ENCODE results near the gene SMYD3.

Gene SMYD3

DNA sequence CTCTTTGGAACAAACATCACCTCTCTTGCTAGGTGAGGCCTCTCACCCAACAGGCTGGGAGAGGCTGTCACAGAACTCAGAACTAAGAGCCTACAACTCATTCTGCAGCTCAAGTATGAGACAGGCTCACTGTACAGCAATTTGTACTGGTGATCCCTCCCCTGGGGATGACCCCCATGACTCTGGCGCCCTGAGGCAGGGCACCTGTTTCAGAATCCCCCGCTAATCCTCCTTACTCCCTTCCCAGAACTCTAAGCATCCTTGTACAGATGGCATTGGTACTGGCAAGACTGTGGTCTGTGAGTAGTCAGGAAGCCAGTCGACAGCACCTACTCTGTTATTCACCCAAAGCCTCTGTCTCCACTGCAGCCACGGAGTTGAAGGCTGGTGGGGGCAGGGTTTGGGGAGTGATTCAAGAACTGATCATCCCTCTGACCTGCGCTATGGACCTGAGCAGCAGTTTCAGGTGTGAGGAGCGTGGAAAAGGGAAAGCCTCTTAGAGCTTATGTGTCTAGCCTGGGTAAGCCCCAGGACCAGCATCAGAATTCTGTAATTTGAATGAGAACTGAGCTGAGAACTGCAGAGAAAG lies 696.8 kb downstream of the SMYD3 start:
- DNase-seq: no peak

DNA sequence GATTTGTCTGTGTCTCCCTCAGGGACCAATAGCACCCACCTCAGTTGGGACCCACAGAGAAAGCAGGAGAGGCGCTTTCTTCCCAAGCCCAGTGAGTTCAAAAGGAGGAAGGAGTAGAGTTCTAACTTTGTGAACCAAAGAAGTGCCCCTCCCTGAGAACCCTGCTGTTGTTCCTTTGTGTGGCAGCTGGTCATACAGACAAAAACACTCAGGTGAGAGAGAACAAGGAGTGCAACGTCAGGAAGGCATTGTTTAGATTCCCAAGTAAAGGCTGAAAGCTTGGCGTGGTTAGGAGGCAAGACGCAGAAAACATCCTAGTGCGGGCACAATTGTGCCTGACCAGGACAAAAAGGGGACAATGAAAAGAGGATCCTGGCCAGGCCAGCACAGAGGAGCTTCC lies 697.7 kb downstream of the SMYD3 start:
- DNase-seq: no peak

- no peak for DNase-seq
These were observed 698.9 kb downstream of the SMYD3 start for GRCh38 chr1:245807954-245808719.

DNA sequence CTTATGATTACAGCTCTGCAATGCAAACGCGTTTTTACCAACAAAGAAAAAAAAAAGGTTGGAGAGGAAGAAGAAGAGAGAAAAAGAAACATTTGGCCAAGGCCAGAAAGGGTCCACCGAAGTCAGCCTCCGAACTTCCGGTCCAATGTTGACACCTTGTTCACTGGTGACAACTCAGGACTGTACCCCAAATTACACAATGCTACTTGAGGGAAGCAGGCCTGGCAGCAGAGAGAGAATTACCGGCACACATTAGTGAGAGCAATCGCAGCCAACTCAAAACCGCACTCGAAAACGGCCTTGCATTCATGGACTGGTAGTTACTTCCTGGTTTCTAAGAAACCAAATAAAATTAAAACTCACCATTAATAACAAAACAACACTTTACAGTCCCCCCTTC lies 699.8 kb downstream of the SMYD3 start:
- DNase-seq: no peak

GRCh38 chr1:245805532-245805931 lies 701.5 kb downstream of the SMYD3 start:
- no peak for DNase-seq

GRCh38 chr1:245804696-245805095 lies 702.4 kb downstream of the SMYD3 start:
- no peak for DNase-seq

DNA sequence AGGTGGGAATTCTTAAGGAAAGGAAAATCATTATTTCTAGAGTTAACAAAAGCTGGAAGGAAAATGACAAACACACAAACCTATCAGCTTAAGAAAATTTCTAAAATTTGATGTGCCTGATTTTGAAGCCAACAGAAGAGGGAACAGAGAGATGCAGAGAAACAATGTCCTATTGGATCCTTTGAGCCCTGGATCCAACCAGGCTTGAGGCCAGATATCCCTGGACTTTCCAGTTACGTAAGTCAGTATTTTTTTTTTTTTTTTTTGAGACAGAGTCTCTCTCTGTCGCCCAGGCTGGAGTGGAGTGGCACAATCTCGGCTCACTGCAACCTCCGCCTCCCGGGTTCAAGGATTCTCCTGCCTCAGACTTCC lies 703.4 kb downstream of the SMYD3 start:
- DNase-seq: no peak

- no peak for DNase-seq
These were observed 704.0 kb downstream of the SMYD3 start for GRCh38 chr1:245802941-245803665.

DNA sequence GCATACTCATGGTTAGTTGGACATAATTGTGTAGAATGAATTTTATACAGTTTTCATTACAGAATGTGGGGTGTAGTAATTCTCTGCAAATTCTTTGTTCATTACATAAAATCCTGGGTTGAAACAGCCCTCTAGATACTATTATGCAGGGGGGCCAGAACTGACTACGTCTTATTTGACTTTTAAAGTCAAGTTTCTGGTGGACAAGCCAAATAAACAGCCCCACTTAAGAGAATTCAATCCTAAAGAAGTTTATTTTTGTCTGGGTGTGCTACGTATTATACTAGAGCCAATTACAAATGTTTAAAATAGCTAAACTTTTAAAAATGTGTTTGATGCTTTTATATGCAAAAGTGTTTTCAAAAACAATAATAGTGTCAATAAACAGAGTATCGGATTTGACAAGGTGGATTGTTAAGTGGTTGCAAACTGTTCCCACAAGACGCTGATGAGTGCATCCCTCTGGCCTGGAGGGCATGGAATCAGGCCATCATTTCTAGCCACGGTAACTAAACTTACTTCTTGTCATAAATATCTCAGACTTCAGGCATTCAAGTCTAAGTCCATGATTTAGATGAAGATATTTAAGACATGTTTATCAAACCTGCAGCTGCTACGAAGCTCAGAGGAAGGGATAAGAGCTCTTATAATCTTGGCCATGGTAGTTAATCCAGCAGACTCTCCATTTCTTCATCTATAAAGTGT lies 706.0 kb downstream of the SMYD3 start:
- DNase-seq: no peak

DNA sequence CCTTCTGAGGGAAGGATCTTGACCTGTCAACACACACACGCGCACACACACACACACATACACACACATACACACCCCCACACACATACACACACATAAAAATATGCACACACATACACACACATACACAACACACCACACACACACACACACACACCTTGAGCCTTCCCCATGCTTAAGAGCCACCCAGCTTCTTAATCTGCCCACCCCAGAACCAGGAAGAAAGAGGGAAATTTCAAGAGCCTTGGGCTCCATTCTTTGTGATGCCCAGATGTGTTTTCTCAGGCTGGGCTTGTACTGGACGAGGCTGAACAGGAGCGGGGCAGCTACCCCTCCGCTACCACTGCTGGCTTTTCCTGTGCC lies 708.7 kb downstream of the SMYD3 start:
- no peak for DNase-seq

DNA sequence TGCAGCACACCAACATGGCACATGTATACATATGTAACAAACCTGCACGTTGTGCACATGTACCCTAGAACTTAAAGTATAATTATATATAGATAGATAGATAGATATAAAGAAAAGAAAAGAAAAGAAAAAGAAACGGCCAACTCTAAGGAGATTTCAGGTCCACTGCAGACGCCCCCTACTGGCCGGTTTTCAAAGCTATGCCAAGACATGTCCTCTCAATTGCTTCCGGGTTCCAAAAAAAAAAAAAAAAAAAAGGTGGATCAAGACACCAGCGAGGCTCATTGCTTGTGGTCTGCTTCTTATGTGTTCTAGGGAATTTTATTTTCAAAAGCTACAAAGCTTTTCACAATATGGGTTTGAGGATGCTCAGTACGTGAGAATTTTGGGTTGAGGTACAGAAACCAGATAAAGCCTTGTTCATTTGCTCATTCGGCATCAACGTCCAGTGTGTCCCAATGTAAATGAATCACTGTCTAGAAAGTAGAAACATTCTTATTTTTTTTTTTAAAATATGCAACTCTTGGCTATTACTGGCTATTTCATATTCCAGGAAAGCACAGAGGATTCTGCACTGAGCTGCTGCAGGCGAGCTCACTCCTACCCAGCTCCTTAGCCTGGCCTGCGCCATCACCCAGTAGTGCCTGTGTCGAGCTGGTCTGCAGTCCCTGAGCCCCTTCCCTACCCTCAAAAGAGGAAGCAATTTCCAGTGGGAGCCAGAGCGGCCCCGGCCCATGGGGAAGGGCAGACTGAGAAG lies 709.3 kb downstream of the SMYD3 start:
- DNase-seq: no peak

DNA sequence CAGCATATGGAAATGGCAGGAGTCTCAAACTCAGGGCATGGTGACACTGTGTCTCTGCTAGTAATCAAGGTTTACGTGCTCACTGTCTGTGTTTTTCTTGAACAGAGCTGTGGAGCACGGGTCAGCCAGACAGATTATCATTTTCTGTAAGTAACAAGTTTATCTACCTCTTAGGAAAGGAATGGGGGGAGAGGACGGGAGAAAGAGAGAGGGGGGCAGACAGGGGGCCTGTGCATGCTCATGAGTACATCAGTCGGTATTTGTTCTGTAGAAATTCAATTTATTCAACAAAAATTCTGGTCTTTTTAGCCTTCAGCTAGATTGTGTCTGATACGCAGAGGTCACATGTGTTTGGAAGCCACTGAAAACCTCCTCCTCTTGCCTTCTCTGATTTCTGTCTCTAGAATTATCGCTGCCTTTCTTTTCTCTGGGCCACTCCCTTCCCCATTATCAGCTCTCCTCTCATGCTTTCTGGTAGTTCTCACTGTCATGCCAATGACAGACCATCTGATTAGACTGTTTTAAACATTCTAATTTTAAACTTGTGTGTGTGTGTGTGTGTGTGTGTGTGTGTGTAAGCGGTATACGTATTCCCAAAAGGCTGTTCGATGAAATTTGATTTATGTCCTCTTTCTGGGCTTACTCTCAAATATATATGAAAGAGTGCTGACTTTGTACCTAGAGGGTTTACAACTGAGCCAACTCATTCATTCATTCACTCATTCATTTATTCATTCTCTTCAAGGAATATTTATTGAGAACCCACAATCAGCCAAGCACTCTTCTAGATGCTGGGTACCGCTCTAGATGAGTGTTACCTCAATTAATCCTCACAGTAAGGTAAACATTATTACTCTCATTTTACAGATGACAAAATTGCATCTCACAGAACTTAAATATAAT lies 715.4 kb downstream of the SMYD3 start:
- DNase-seq: no peak

- DNase-seq: no peak
These were observed 716.6 kb downstream of the SMYD3 start for GRCh38 chr1:245790441-245790840.

DNA sequence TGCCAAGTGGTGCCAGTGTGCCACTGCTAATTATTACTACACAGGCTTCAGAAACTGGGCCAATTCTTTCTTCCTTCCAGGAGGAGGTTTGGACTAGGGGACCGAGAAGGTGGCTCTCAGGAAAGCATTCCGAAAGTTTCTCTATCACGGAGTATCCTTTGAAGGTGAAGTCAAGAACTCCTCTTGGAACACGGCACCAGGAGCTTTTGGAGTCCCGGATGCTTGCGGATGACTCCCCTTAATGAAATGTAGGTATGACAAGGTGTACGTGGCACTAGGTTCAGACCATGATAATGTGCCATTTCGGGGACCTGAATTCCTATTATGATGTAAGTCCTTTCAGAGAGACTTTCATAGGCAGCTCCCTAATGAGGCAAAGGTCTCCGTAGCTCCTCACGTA lies 718.2 kb downstream of the SMYD3 start:
- DNase-seq: no peak

GRCh38 chr1:245788269-245788668 lies 718.8 kb downstream of the SMYD3 start:
- DNase-seq: no peak

GRCh38 chr1:245786948-245787347 lies 720.1 kb downstream of the SMYD3 start:
- DNase-seq: no peak

DNA sequence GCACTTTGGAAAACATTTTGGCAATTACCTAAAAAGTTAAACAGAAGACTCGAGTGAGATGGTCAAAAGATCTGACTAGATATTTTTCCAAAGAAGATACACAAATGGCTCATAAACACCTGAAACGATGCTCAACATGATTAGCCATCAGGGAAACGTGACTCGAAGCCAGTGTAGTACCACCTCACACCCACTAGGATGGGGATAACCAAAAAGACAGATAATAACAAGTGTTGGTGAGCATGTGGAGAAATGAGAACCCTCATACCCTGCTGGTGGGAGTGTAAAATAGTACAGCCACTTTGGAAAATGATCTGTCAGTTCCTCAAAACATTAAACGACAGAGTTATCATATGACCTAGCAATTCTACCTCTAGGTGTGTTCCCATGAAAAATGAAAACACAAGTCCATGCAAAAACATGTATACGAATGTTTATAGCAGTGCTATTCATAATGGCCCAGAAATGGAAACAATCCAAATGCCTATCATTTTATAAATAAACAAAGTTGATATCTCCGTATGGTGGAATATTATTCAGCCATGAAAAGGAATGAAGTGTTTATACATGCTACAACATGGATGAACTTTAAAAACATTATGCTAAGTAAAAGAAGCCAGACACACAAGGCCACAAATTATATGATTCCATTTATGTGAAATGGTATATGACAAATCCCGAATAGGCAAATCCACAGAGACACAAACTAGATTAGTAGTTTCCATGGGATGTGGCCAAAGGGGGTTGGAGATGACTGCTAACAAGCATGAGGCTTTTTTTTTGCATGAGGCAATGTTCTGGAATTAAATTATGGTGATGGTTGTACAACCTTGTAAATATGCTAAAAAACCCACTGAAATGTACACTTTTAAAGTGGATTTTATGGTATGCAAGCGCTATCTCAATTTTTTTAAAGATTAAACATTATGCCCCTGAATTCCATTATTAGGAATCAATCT lies 727.0 kb downstream of the SMYD3 start:
- no peak for DNase-seq

GRCh38 chr1:245777752-245778151 lies 729.3 kb downstream of the SMYD3 start:
- DNase-seq: no peak

DNA sequence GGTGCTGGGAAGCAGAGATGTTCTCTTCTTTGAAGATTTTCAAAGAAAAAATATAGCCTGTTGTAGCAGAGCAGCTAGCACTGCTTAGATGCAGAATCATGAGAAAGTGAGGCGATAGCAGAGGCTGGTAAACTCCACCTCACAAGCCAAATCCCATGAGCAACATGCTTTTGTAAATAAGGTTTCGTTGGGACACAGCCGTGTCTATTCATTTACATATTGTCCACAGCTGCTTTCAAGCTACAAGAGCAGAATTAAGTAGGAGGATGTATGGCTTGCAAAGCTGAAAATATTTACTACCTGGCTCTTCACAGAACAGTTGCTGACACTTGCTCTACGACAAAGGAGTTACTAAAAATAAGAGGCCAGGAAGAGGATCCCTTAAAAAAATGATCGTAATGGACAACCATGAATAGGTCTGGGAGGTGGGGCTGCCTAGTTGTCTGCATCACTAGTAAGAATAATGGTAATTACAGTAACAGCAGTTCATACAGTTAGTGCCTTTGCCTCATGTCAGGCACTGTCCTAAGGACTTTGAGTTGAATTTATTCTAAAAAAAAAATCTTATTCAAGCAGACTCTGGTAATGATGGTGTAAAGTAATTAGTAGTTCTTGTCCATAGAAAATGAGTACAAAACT lies 730.3 kb downstream of the SMYD3 start:
- DNase-seq: no peak

DNA sequence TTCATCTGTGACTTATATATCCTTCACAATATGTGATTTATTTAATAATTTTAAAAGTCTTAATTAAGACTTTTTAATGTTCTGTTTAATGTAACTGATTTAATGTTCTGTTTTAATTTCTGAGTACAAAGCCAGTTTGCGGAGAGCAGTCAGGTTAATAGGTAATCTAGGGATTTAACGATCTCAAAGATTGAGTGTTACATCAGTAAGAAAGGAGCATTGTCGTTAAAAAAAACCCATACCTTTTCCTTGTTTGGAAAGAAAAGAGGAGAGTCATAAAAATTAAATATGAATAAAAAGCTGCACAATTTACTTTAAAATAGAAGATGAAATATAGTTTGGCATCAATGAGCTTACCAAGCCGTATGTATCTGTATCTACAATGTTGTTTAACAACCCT lies 730.9 kb downstream of the SMYD3 start:
- DNase-seq: no peak

Data from activated gamma-delta T cell treated with Interleukin-2 at 50 U/mL for 16 hours (primary cell).